HEK293T (cell line): ENCODE data around the gene TMSB4X.

Experiments used
- CTCF ChIA-PET: fragments of 350-600 bp; formaldehyde crosslinking; extraction: SDS; loops from one replicate; lab custom pipeline; 2021; ENCODE audit warnings: antibody characterized with exemption, inconsistent platforms; lab: Yijun Ruan, JAX
- POLR2A ChIA-PET: fragments of 350-600 bp; formaldehyde crosslinking; extraction: SDS; loops from one replicate; lab custom pipeline; 2020; ENCODE audit warnings: antibody characterized with exemption, inconsistent platforms; lab: Yijun Ruan, JAX
- DNase-seq: peaks from one replicate; pipeline ENCODE4 v3.0.0; 2012; ENCODE audit warnings: mixed read lengths; ENCODE audit errors: extremely low spot score
- ARNT ChIP-seq: fragments of 450-650 bp; IDR thresholded peaks from 2 replicates; pipeline ENCODE4 v1.6.1; 2017; ENCODE audit warnings: mild to moderate bottlenecking
- BHLHE40 ChIP-seq: fragments of 450-650 bp; IDR thresholded peaks from 2 replicates; pipeline ENCODE4 v1.6.1; 2016; ENCODE audit warnings: mild to moderate bottlenecking, moderate library complexity, borderline replicate concordance
- CTBP1 ChIP-seq: fragments of 450-650 bp; IDR thresholded peaks from 2 replicates; pipeline ENCODE4 v1.6.1; 2016; ENCODE audit warnings: borderline replicate concordance
- ELF4 ChIP-seq: fragments of 450-650 bp; IDR thresholded peaks from 2 replicates; pipeline ENCODE4 v1.6.1; 2017; ENCODE audit warnings: antibody characterized with exemption
- FOXA1 ChIP-seq: fragments of 450-650 bp; IDR thresholded peaks from 2 replicates; pipeline ENCODE4 v1.6.1; 2016; ENCODE audit warnings: mild to moderate bottlenecking
- FOXK2 ChIP-seq: fragments of 450-650 bp; IDR thresholded peaks from 2 replicates; pipeline ENCODE4 v1.6.1; 2016; ENCODE audit warnings: mild to moderate bottlenecking
- FOXM1 ChIP-seq: fragments of 450-650 bp; IDR thresholded peaks from 2 replicates; pipeline ENCODE4 v1.6.1; 2017; ENCODE audit warnings: mild to moderate bottlenecking, borderline replicate concordance
- HDGF ChIP-seq: fragments of 450-650 bp; IDR thresholded peaks from 2 replicates; pipeline ENCODE4 v1.6.1; 2017; ENCODE audit warnings: antibody characterized with exemption, borderline replicate concordance
- L3MBTL2 ChIP-seq: fragments of 450-650 bp; conservative IDR thresholded peaks from 2 replicates; pipeline ENCODE4 v1.6.1; 2016; ENCODE audit warnings: mild to moderate bottlenecking
- LEF1 ChIP-seq: fragments of 450-650 bp; IDR thresholded peaks from 2 replicates; pipeline ENCODE4 v1.6.1; 2017; ENCODE audit warnings: mild to moderate bottlenecking, borderline replicate concordance
- NFRKB ChIP-seq: fragments of 450-650 bp; IDR thresholded peaks from 2 replicates; pipeline ENCODE4 v1.6.1; 2016; ENCODE audit warnings: mild to moderate bottlenecking, moderate library complexity
- SP1 ChIP-seq: fragments of 450-650 bp; IDR thresholded peaks from 2 replicates; pipeline ENCODE4 v1.6.1; 2017
- SUZ12 ChIP-seq: fragments of 450-650 bp; IDR thresholded peaks from 2 replicates; pipeline ENCODE4 v1.6.1; 2016; ENCODE audit warnings: mild to moderate bottlenecking
- TARDBP ChIP-seq: fragments of 450-650 bp; IDR thresholded peaks from 2 replicates; pipeline ENCODE4 v1.6.1; 2016
- ZNF384 ChIP-seq: fragments of 450-650 bp; IDR thresholded peaks from 2 replicates; pipeline ENCODE4 v1.6.1; 2016
- TF ChIP-seq, protein P1 (sequence below): fragments of 450-650 bp; IDR thresholded peaks from 2 replicates; pipeline ENCODE4 v1.6.1; 2016

TMSB4X gene

DNA sequence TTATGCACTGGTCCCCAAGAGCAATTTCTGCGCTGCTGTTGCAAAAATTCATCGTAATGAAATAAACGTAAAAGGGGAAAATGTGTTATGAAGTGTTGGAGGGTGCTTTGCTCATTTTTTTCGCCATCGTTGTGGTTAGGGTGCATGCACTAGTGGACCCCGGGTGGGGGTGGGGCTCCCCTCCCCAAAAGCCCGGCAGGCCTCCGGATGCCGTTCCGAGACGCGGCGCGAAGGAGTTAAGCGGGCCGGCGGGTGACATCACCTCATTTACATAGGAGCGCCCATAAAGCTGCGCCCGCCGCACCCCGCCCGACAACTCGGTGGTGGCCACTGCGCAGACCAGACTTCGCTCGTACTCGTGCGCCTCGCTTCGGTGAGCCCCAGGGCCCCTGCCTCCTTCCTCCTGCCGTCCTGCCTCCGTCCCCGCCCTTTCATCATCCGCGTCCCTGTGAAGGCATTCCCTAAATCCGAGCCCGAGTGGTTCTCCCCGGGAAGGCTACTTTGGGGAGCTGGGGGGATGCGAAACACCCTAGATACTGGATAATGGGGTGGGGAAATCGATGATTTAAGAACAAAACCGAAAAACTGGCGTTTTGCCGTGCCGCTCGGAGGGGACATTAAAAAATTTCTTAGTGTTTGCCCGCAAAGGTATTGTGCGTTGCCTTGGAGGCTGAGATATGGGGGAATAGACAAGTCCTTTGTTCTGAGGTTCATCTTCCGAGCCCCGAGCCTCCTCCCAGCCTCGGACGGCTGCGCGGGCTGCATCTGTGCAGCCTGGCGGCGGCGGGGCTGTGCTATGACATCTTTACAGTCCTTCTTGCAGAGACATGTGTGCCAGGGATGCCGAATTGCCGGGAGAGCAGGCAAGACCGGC is at the start of gene TMSB4X:
Gene TMSB4X (plus strand): TSS at position 315 of the 874 bp plus-strand sequence.
- ChIA-PET POLR2A (interaction anchor here (1.0 to 1.5 kb wide), 3 partner anchors 10 to 127 kb away, joined by 3 read pairs; no protein-coding TSS in a partner anchor), CTCF (no interaction called here)
- DNase-seq, result peak; percentile 55
- TF ChIP-seq, protein P1, sequence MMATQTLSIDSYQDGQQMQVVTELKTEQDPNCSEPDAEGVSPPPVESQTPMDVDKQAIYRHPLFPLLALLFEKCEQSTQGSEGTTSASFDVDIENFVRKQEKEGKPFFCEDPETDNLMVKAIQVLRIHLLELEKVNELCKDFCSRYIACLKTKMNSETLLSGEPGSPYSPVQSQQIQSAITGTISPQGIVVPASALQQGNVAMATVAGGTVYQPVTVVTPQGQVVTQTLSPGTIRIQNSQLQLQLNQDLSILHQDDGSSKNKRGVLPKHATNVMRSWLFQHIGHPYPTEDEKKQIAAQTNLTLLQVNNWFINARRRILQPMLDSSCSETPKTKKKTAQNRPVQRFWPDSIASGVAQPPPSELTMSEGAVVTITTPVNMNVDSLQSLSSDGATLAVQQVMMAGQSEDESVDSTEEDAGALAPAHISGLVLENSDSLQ, result no peak
- TF ChIP-seq SUZ12 (no peak), FOXM1 (no peak), LEF1 (no peak), L3MBTL2 (no peak), NFRKB (no peak), ZNF384 (no peak), ARNT (no peak)

DNA sequence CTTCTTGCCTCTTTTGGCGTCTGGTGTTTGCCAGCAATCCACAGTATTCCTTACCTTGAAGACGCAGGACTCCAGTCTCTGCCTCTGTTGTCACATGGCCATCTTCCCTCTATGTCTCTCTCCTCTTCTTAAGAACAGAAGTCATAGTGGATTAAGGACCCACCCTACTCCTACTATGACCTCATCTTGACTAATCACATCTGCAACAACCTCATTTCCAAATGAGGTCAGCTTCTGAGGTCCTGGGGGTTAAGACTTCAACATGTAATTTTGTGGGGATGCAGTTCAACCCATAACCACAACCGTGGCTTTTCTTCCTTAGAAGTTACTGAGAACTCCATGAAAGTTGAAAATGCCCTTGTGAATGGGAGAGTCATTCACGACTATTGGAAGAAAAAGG is 45.2 kb upstream of the TMSB4X start:
- POLR2A ChIA-PET, result no interaction called here
- CTCF ChIA-PET, result no interaction called here
- TF ChIP-seq, protein P1, result no peak
- no peak for TF ChIP-seq SP1
- no peak for TF ChIP-seq FOXA1
- no peak for TF ChIP-seq ELF4
- TF ChIP-seq L3MBTL2, result no peak
- DNase-seq, result no peak

DNA sequence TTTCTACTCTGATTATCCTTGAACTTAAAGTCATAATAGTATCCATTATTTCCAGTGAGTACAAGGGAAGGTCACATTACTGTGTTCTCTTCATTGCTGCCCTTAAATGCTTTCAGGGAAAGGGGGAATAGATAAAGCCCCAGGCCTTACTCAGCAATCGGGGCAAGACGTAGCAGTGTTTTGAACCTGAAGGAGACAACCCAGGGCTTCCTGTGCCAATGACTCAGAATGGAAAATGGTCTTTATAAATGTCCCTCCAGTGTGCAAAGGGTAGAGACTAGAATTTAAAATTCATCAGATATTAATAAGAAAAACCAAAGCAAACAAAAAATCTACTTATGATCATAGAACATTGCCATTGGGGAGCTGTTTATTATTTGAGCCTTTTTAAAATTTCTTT is 44.8 kb upstream of the TMSB4X start:
- no peak for TF ChIP-seq L3MBTL2
- no peak for TF ChIP-seq HDGF
- TF ChIP-seq ARNT, result no peak
- no peak for TF ChIP-seq CTBP1
- TF ChIP-seq FOXM1, result no peak
- TF ChIP-seq ELF4, result no peak
- TF ChIP-seq, protein P1, result no peak
- no peak for TF ChIP-seq BHLHE40
- no peak for DNase-seq
- CTCF ChIA-PET, result no interaction called here
- POLR2A ChIA-PET, result no interaction called here

DNA sequence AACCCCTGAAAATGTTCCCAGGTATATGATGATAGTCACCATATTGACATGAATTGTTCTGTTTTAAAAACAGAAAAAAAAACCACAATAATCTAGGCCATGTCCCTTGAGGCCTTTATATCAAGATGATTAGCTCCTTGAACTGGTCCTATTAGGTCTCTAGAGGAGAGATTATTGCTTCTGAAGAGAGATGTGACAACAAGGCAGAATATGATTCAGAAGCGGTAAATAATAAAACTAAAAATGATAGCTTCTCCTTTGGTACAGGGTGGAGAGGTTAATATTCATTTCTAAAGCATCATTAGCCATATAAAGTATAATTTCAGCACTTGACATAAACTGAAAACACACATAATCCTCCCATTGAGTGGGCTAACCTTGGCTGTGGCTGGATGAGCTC is 42.7 kb upstream of the TMSB4X start:
- TF ChIP-seq FOXM1, result no peak
- TF ChIP-seq, protein P1, result no peak
- no peak for TF ChIP-seq CTBP1
- TF ChIP-seq L3MBTL2, result no peak
- no peak for TF ChIP-seq FOXK2
- no peak for TF ChIP-seq HDGF
- TF ChIP-seq SUZ12, result no peak
- TF ChIP-seq NFRKB, result no peak
- no peak for TF ChIP-seq TARDBP
- no peak for TF ChIP-seq ARNT
- no peak for TF ChIP-seq BHLHE40
- TF ChIP-seq SP1, result no peak
- TF ChIP-seq ZNF384, result no peak
- TF ChIP-seq ELF4, result no peak
- no peak for TF ChIP-seq LEF1
- no peak for TF ChIP-seq FOXA1
- POLR2A ChIA-PET, result no interaction called here
- DNase-seq, result no peak
- CTCF ChIA-PET, result interaction anchor here (0.6 to 0.7 kb wide), 2 partner anchors 14 to 15 kb away, joined by 4 read pairs; no protein-coding TSS in a partner anchor

DNA sequence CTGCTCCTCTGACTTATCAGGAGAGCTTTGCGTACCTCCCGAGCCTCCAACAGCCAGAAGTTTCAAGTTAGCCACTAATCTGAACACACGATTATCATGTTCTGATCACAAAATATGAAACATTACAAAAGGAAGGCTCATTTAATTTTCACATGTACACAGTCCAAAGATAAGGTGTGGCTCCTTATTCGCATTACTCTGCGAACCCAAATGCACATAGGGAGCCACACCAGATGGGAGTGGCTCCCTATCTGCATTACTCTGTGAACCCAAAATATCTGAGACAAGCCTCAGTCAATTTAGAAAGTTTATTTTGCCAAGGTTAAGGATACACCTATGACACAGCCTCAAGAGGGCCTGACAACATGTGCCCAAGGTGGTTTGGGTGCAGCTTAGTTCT is 40.1 kb upstream of the TMSB4X start:
- no peak for TF ChIP-seq ARNT
- TF ChIP-seq LEF1, result no peak
- no peak for TF ChIP-seq ZNF384
- no peak for TF ChIP-seq FOXA1
- TF ChIP-seq NFRKB, result no peak
- no peak for TF ChIP-seq FOXM1
- TF ChIP-seq, protein P1, result no peak
- no peak for TF ChIP-seq SP1
- TF ChIP-seq L3MBTL2, result no peak
- no peak for TF ChIP-seq ELF4
- TF ChIP-seq HDGF, result no peak
- TF ChIP-seq FOXK2, result no peak
- no peak for TF ChIP-seq CTBP1
- TF ChIP-seq BHLHE40, result no peak
- TF ChIP-seq TARDBP, result no peak
- no peak for TF ChIP-seq SUZ12
- CTCF ChIA-PET, result no interaction called here
- no peak for DNase-seq
- POLR2A ChIA-PET, result no interaction called here
